ENCODE results near the gene HYI.

GRCh38 chr1:43447891-43448708, 5.6 kb downstream of the HYI start:
- TF ChIP-seq CTCF (IDR thresholded peaks at IDR 0.05; ENCODE audit: insufficient read depth, low read length, poor library complexity, severe bottlenecking): no peak
- TF ChIP-seq EZH2phosphoT487 (conservative IDR thresholded peaks at IDR 0.05; ENCODE audit: low read length): no peak
